NCI-H2081 treated with DMSO at 0.1 percent for 48 hours (cell line): ENCODE data around the gene FAM111A.
A peak's percentile ranks its signal among the peaks of the same experiment; 100 is the strongest.
"Not testable (repeated sequence)": the region's sequence is repeated elsewhere in the genome, so short reads cannot be mapped to it uniquely, and the experiment has no call there.

ENCODE experiments used
- DNase-seq: peaks from one replicate; lab custom pipeline; 2025; lab: John Stamatoyannopoulos, UW

FAM111A gene, protein sequence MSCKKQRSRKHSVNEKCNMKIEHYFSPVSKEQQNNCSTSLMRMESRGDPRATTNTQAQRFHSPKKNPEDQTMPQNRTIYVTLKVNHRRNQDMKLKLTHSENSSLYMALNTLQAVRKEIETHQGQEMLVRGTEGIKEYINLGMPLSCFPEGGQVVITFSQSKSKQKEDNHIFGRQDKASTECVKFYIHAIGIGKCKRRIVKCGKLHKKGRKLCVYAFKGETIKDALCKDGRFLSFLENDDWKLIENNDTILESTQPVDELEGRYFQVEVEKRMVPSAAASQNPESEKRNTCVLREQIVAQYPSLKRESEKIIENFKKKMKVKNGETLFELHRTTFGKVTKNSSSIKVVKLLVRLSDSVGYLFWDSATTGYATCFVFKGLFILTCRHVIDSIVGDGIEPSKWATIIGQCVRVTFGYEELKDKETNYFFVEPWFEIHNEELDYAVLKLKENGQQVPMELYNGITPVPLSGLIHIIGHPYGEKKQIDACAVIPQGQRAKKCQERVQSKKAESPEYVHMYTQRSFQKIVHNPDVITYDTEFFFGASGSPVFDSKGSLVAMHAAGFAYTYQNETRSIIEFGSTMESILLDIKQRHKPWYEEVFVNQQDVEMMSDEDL

DNA sequence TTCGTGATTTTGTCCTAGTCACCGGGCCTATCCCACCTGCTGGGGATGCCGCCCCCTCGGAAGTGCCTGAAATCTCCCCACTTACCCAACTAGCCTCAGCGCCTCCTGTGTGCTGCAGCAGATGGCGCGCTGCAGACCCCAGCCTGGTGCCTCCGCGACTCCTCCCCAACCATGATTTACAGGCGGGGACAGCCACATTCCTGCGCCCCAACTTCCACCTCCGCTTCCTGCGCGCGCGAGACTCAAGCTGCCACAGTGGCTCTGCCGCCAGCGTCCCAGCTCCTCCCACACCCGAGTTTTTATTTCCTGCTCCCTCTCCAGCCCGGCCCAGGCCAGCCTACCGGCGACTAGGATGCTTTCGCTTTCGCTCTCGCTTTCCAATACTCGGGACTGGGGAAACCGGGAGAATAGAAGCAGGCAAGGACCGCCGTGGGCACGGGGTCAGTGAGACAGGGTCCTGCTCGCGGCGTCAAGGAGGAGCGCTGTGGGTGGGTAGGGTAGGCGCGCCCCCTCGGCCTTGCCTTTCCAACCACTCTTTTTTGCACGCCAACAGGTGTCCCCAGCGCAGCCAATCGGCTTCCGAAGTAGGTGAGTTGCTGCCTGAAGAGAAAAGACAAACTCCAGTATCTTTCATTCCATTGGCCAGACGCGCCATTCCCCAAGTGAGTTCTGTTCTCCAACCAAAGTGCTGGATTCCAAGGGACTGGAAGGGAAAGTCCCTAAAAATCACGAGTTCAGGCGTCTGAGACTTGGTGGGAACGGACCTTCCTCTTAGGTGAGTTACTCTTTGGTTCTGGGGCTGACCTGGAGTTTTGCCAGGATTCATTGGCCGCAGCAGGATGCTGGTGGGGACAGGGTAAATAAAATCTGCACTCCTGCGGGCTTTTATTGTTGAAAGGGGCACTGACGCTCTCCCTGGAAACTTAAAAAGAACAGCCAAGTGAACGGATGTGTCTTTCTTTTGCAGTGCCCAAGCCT, at the start of gene FAM111A:
FAM111A (plus strand) TSS at position 327 of the 978 bp plus-strand sequence. CDS start 6,017 bp downstream, outside the sequence.
- DNase-seq, result peak; percentile 40

DNA sequence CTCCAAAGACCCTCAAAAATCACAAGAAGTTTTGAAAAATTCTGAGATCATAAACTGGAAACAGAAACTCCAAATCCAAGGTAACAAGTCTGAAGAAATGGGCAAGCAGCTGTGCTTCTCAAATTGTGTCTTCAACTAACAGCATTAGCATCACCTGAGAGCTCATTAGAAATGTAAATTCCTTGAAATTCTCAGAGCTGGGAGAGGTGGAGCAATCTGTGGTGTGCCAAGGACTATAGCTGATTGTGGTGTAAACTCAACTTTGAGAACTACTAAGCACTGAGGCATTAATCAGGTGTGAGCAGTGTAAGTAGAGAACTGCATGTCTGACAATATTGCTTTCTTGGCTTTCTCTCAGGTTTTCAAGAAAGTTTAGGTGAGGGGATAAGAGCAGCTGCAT, 49.1 kb upstream of the FAM111A start:
- not testable (repeated sequence) for DNase-seq

DNA sequence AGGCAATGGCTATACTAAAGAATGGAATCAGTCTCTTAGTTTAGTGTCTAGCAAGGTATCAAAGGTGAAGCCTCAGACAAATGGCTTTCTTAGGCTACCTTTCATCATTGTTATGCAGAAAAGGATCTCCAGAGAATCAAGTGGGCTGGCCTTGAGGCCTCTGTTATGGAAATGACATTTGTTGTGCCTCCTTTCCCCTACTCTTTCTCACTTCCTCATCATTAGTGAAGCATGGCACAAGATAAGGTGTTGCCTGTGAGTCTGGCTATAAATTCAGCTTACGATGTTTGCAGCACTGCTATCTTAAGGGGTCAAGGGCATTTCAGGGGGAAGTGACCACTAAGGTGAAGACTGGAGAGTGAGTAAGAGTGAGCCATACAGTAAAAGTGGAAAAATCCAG, 47.4 kb upstream of the FAM111A start:
- not testable (repeated sequence) for DNase-seq

DNA sequence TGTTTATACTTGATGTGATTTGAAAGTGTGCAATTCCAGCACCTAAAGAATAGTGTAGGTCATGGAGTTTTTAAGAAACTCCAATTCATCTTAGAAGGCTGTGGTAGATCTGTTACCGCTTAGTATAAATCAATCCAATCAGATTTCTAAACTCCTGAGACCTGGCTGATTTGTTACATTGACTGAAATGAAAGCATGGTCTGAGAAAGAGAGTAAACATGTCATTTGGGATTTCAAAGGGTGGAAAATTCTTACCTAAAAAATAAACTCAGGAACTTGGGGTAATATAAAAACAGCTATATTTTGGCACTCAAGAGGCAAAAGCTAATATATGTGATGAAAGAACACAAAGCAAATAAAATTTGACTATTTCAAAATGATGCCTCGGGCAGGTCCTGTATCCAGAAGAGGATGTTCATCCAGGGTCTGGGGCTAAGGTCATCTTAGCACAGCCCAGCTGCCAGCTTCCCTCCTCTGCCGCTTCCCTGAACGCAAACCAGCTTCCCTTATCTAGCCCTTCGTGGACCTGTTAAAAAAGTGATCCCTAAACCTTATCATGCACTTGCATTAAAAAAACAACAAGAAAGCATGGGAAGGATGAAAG, 46.6 kb upstream of the FAM111A start:
- not testable (repeated sequence) for DNase-seq

DNA sequence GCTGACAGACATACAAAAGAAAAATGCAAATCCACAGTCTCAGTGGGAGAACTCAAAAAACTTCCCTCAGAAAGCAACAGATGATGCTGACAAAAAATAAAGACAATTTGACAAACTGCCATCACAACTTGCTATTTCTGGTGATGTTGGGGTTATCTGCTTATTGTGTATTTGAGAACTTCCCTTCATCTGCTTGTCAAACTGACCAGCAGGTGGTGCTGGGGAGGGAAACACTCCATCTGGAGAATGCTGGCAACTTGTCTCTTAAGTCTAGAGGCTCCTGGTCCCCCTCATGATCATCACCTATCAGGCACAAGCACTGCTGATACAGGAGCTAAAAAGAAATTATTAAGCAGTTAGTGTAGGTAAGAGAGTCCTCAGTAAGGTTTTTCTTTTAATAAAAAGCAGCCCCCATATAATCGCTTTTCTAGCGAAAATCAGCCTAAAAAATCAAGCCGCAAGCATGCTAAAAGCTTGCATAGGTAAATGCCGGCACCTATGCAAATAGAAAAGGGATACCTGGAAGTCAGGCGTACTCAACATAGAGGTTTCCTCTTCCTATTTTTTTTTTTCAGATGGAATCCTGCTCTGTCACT, 45.4 kb upstream of the FAM111A start:
- no peak for DNase-seq

DNA sequence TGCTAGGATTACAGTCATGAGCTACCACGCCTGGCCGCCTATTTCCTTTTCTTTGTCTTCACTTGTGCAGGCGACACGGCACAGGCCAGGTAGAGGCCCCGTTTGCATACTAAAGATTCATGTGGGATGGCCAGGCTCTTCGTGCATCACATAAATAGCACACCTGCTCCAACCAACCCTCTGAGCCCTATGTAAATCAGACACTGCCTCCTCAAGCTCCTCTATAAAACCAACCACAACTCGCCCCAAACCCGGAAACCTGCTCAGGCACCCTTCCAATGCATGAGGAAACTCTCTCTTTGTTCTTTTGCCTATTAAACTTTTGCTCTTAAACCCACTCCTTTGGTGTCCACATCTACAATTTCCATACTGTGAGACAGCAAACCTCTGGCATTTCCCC, 44.7 kb upstream of the FAM111A start:
- not testable (repeated sequence) for DNase-seq

DNA sequence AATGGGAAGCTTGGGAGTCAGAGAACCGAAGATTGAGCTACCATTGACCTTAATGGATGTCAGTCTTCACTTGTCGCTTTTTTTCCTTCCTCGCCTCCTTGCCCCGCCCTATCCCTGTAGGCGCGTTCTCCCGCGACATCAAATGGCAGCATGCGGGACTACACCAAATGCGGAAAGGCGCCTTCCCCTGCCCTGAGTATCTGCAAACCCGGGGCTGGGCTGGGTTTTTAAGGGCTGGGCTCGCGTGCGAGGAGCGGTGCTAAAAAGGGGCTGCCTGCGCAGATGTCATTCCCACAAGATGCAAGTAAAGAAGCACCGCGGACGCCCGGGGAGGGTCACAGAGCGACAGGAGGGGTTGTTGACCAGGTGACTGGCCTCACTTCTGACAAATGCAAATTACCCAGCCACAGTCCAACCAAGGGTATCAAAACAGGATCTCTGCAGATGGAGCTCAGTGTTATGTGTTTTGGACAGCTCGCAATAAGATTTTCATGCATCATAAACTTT, 40.3 kb upstream of the FAM111A start:
- no peak for DNase-seq

DNA sequence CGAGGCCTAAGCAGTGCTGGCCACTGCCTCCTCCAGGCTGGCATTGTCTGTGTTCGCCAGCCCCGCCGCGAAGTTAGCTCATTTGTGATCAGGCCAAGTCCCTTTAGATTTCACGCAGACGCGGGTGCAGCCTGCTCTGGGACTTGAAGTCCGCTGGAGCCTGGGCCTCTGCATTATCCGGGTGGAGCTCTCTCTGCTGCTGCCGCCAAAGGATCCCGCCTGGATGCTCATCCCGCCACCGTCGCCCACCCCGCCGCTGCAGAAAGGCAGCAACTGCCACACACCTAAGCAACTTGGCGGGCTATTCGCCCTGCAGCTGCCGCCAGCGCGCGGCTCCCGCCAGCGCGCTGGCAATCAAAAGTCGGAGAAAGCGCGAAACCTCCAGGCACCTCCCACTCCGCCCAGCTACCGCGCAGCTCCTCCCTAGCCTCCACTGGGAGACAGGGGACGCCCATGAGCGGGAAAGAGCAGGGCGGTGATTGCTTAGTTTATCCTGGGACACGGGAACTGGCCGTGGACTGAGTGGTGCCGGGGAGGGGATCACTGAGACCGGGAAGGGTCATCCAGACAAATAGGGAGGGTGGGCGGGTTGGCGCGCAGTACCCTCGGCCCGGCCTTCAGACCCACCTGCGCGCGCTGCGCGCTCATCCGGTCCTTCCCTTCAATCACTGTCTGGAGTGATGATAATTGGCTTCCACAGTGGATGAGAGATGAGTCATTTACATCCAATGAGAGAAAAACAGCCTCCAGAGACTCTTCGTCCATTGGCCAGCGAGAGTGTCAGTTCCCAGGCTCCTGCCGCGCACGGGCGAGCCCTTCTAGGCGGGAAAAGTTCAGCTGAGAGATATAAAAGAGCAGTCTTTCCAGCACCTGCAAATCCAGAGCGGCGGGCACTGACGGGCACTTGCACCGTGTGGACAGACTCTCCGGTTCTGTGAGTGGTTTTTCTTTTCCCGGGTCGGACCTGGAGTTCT, 36.0 kb upstream of the FAM111A start, which contains the start of gene FAM111B:
FAM111B (plus strand) TSS at position 875 of the 974 bp plus-strand sequence. CDS start 2,389 bp downstream, outside the sequence.
- DNase-seq, result peak; percentile 91

DNA sequence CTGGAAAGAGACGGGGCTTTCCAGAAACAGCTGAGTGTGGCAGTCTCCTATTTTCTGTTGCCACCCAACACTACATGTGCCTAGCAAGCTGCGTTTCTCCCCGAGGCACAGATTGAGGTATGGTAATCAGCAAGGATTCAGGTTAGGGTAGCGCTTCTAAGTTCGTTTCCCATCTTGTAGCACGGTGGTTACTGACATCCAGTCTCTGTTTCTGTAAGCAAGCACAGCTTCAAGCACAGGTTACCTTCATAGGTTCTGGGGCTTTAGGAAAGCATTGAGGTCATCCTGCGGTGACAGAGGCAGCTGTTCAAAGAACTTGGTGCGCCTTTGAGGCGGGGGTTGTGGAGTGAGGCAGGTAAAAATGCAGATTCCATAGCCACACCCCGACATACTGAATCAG, 34.9 kb upstream of the FAM111A start:
- not testable (repeated sequence) for DNase-seq

DNA sequence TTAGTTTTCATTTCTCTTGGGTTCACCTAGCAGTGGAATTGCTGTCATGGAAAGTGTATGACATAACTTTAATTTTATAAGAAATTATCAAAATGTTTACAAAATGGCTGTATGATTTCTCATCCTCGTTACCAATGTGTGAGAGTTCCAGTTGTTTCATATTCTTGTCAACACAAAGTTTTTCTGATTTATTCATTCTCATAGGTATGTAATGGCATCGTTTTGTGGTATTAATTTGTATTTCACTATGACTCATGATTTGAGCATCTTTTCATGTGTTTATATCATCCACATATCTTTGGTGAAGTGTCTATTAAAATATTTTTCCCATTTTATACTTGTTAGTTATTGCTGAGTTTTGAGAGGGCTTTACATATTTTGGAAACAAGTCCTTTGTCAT, 30.2 kb upstream of the FAM111A start:
- no peak for DNase-seq

DNA sequence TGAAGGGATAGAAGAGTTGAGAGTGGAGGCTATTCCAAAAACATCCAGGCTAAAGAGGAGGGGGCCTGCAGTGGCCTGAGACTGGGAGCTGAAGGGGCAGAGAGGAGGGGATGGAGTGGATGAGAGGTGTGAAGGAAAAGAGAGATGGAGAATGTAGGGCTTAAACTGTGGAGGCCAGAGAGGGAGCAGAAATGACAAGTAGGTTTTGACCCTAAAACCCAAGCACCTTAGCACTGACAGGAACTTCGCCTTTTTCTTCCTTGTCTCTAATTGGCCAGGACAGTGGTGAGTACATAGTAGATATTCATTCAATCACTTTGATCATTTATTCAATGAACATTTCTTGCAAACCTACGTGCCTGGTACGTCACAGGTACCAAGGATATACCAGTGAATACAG, 28.3 kb upstream of the FAM111A start:
- DNase-seq, result no peak

DNA sequence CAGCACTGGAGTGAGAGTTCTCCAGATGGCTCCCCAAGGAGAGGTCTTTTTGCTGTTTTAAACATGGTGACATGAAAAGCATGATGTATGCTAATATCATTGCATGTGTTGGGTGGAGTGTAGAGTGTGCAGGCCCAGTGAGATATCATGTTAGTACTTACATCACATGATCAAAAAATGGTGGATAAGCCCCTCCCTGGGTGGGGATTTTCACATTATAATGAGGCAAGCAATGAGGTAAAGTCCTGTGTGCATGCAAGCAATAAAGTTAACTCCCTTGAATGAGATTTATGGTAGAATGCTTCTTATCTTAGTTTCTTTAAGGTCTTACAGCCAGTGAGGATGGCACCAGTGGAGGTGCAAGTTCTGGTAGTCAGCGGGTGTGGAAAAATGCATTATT, 27.1 kb upstream of the FAM111A start:
- DNase-seq, result no peak

DNA sequence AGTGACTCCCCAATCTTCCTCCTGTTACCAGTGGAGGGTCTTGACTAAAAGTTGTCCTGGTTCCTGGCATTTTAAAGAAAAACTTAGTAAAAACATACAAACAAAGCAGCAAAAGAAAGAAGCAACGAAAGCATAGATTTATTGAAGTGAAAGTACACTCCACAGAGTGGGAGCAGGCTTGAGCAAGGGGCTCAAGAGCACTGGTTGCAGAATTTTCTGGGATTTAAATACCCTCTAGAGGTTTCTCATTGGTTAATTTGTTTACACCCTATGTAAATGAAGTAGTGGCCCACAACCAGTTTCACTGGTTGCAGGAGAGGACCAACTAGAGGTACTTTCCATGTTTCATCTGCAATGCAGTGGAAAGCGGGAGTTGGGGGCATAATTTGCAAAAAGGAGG, 24.9 kb upstream of the FAM111A start:
- no peak for DNase-seq

DNA sequence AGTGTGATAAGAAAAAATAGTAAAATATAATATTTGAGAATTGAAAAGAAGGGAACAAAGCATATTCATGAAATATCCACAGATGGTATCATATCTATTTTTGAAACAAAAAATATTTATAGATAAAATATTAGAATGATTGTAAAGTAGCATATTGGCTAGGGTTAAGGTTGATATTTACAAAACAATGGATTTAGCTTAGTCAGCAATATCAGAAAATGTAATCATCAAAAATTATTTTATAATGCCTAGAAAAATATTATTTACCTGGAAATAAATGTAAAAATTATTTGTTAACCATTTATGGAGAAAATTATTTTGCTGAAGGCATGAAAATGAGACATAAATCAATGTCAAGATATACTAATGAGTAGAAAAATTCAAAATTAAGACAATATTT, 22.8 kb upstream of the FAM111A start:
- no peak for DNase-seq

DNA sequence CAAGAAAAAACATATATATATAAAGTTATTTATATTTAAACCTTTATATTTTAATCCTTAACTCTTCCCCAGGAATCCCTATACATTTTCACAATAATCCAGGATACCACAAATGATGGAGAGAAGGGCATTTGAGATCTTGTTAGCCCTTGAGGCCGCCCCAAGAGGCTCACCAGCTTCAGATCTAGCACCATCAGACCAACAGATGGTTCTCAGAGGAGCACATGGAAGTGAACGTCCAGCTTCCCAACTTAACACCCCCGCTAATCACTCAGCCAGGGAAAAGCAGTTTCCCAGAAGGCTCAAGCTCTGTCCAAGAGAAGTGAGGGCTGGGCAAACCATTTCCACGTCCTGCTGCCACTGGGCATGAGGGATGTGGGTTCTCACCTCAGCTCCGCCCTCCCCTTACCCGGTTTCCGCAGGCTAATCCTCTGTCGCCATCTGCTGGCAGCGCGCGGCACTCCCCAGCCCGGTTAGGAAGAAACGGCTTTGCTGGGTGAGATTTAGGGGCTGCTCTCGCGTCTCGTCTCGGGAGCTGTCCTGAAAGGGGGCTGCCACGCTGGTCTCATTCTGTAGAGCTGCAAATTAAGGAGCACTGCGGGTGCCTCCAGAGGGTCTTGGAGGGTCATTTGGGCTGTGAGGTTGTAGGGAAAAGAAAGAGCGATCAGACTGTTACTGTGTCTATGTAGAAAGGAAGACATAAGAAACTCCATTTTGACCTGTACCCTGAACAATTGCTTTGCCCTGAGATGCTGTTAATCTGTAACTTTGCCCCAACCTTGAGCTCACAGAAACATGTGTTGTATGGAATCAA, 6.8 kb upstream of the FAM111A start:
- DNase-seq, result peak; percentile 5

DNA sequence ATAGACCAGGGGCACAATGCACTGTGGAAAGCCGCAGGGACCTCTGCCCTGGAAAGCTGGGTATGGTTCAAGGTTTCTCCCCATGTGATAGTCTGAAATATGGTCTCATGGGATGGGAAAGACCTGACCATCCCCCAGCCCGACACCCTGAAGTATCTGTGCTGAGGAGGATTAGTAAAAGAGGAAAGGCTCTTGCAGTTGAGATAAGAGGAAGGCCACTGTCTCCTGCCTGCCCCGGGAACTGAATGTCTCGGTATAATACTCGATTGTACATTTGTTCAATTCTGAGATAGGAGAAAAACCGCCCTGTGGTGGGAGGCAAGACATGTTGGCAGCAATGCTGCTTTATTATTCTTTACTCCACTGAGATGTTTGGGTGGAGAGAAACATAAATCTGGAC, 6.1 kb upstream of the FAM111A start:
- DNase-seq, result not testable (repeated sequence)

DNA sequence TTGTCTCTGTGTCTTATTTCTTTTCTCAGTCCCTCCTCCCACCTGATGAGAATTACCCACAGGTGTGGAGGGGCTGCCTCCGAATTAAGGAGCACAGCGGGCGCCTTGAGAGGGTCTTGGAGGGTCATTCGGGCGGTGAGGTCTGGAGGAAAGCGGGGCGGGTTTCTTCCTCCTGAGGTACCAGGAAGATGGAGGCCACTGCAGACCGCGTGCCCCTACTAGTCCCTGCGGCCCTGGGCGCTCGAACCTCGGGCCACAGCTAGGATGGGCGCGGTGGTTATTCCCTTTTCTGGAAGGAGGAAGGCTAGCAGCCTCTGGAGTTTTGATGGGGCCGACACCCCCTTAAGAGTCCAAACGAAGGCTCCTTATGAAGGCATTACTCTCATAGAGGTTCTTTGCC, 5.5 kb upstream of the FAM111A start:
- DNase-seq, result no peak

DNA sequence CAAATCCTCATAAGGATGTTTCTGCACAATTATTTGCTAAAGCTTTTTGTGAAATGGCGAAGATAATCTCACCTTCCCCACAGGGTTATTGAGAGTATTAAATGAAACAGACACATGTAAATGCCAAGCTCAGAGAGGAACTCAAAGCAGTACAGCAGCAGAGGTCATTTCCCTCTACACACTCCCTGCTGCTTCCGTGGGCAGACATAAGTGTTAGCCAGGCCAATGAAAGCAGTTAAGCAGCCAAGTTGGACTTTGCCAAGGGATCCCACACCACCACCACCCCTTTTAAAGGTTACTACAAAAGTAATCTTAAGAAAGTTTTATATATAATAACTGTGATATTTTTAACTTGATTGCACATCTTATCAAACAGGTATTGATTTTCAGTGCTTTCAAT, 4.0 kb upstream of the FAM111A start:
- no peak for DNase-seq

DNA sequence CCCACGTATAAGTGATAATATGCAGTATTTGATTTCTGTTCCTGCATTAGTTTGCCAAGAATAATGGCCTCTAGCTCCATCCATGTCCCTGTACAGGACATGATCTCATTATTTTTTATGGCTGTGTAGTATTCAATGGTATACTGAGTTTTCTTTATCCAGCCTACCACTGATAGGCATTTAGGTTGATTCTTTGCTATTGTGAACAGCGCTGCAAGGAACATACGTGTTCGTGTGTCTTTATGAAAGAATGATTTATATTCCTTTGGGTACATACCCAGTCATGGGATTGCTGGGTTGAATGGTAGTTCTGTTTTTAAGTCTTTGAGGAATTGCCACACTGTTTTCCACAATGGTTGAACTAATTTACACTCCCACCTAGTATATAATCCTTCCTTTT, 1.5 kb upstream of the FAM111A start:
- DNase-seq, result no peak
